Gastroesophageal sphincter (tissue), 3 donors: Measurements from ENCODE around the gene SF3B3.

Source experiments
- CTCF ChIP-seq, 4 experiments: fragments of 200-600 bp in 2 of 4; fragments of 450-650 bp in 2 of 4; sonication (generic) in 1 of 4; IDR thresholded peaks; one replicate each; pipeline ENCODE4 v1.5.1; 2017 to 2019; ENCODE audit warnings: antibody characterized with exemption in 4 of 4, mild to moderate bottlenecking in 2 of 4, moderate library complexity in 2 of 4
- POLR2A ChIP-seq, 2 donors: fragments of 450-650 bp; IDR thresholded peaks; one replicate each; pipeline ENCODE4 v1.6.1; 2017; ENCODE audit warnings: antibody characterized with exemption in 2 of 2, mild to moderate bottlenecking in 2 of 2, moderate library complexity in 1 of 2
- POLR2AphosphoS5 ChIP-seq: sonication (generic); formaldehyde crosslinking; IDR thresholded peaks from one replicate; pipeline ENCODE4 v1.6.1; 2017; ENCODE audit warnings: antibody characterized with exemption

- TF ChIP-seq POLR2A (IDR thresholded peaks at IDR 0.05) (no peak), POLR2AphosphoS5 (no peak), CTCF (IDR thresholded peaks at IDR 0.05) (no peak)
These were observed 2.9 kb upstream of the SF3B3 start for GRCh38 chr16:70520612-70521297.
